ENCODE measurements around the gene LRRN4.

Gene LRRN4

DNA sequence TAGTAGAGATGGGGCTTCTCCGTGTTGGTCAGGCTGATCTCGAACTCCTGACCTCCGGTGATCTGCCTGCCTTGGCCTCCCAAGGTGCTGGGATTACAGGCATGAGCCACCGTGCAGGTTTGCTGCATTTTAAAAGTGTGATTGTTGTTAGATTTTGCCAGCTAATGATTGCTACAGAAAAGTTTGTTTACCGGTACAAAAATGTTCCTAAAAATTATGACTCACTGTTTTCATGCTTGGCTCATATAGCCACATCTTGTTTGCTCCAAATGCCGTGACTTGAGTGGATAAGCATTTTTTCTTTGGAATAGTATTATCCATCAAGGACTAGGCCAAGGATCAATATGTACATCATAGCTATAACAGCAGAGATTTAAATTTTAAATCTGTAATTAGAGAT lies 24.3 kb downstream of the LRRN4 start:
- Mint-ChIP-seq H3K4me3 (no peak overlapping the region), H3K27me3 (no peaks in the 10 kb centered on the region), H3K36me3 (ENCODE audit: low read depth) (peaks cover 62% of the 10 kb centered on the region), H3K4me1 (ENCODE audit: low read depth) (peaks cover 28% of the 10 kb centered on the region), H3K9me3 (peaks cover 2% of the 10 kb centered on the region), H3K27ac (no peak overlapping the region)

DNA sequence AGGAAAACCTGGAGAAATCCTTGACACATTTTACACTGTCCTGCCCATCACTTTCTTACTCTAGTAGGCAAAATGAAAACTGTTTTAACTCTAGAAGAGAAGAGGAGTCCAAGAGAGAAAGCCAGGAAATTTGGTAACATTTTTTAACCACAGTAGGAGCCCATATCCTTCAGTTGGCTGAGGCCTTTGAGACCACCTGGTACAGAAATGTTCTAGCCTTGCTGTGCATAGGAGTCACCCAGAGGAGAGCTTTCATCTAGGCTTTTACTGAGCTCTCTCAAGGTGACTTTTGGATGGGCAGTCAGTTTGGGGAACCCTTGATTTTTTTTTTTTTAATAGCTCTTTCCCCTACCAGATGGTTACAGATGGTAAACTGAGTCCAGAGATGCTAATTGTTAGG lies 25.0 kb downstream of the LRRN4 start:
- Mint-ChIP-seq H3K4me3 (no peak overlapping the region), H3K36me3 (ENCODE audit: low read depth) (peaks cover 62% of the 10 kb centered on the region), H3K27me3 (no peaks in the 10 kb centered on the region)

DNA sequence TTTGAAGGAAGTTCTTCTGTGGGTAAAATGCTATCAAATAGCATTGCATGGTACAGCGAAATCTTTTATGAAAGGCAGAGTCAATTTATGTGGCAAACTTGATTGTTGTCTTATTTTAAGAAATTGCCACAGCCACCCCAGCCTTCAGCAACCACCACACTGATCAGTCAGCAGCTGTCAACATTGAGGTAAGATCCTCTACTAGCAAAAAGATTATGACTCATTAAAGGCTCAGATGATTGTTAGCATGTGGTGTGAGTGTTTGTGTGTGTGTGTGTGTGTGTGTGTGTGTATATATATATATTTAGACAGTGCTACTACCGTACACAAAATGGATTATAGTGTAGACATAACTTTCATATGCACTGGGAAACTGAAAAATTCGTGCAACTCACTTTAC lies 27.8 kb downstream of the LRRN4 start:
- Mint-ChIP-seq H3K27ac (no peak overlapping the region), H3K9me3 (peaks cover 6% of the 10 kb centered on the region), H3K4me3 (no peak overlapping the region), H3K36me3 (ENCODE audit: low read depth) (peaks cover 66% of the 10 kb centered on the region), H3K27me3 (no peaks in the 10 kb centered on the region), H3K4me1 (ENCODE audit: low read depth) (peaks cover 28% of the 10 kb centered on the region)

More for the DNA sequence above, 25.0 kb downstream of the LRRN4 start:
- Mint-ChIP-seq H3K4me1 (ENCODE audit: low read depth) (peaks cover 28% of the 10 kb centered on the region), H3K9me3 (peaks cover 6% of the 10 kb centered on the region), H3K27ac (no peak overlapping the region)

DNA sequence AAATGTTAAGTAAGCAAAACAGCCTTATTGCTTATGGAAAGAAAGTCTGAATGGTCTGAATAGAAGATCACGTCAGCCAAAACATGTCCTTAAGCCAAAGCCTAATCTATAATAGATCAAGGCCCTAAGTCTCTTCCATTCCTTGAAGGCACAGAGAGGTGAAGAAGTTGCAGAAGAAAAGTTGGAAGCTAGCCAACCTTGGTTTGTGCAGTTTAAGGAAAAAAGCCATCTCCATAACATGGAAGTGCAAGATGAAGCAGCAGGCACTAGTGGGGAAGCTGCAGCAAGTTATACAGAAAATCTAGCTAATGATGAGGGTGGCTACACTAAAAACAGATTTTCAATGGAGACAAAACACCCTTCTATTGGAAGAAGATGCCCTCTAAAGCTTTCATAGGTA lies 29.1 kb downstream of the LRRN4 start:
- Mint-ChIP-seq H3K27ac (no peak overlapping the region), H3K9me3 (peaks cover 6% of the 10 kb centered on the region), H3K27me3 (no peaks in the 10 kb centered on the region), H3K4me3 (no peak overlapping the region), H3K4me1 (ENCODE audit: low read depth) (peaks cover 20% of the 10 kb centered on the region), H3K36me3 (ENCODE audit: low read depth) (peaks cover 70% of the 10 kb centered on the region)

GRCh38 chr20:6017880-6018279 lies 36.0 kb downstream of the LRRN4 start:
- Mint-ChIP-seq H3K36me3 (ENCODE audit: low read depth) (peaks cover 77% of the 10 kb centered on the region), H3K4me1 (ENCODE audit: low read depth) (peaks cover 20% of the 10 kb centered on the region), H3K27ac (no peak overlapping the region), H3K9me3 (no peaks in the 10 kb centered on the region), H3K27me3 (no peaks in the 10 kb centered on the region), H3K4me3 (no peak overlapping the region)

GRCh38 chr20:6017467-6017866 lies 36.4 kb downstream of the LRRN4 start:
- peaks cover 77% of the 10 kb centered on the region for H3K36me3 Mint-ChIP-seq (ENCODE audit: low read depth)
- H3K9me3 Mint-ChIP-seq: no peaks in the 10 kb centered on the region
- no peak overlapping the region for H3K4me3 Mint-ChIP-seq
- no peak overlapping the region for H3K27ac Mint-ChIP-seq
- H3K27me3 Mint-ChIP-seq: no peaks in the 10 kb centered on the region
- H3K4me1 Mint-ChIP-seq (ENCODE audit: low read depth): peaks cover 23% of the 10 kb centered on the region

DNA sequence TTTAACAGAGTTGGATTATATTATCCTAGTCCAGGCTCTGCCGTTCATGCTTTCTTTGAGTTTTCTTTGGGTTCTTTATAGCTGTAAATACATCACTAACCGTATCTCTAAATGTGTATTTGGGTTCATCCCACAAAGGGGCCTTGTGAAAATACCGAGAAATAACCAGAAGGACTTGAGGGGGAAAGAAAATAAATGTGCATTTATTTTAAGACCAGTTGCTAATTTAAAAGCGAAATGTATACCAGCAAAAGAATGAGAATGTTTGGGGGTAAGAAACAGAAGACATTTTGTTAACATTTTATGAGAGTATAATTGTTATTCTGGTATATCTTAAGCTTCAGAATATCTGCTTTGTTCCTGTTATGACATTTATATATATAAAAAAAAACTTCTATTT lies 38.9 kb downstream of the LRRN4 start:
- Mint-ChIP-seq H3K4me1 (ENCODE audit: low read depth) (peaks cover 29% of the 10 kb centered on the region), H3K27me3 (no peaks in the 10 kb centered on the region), H3K27ac (peak overlapping the region; percentile 1), H3K4me3 (no peak overlapping the region), H3K36me3 (ENCODE audit: low read depth) (peaks cover 77% of the 10 kb centered on the region), H3K9me3 (no peaks in the 10 kb centered on the region)

DNA sequence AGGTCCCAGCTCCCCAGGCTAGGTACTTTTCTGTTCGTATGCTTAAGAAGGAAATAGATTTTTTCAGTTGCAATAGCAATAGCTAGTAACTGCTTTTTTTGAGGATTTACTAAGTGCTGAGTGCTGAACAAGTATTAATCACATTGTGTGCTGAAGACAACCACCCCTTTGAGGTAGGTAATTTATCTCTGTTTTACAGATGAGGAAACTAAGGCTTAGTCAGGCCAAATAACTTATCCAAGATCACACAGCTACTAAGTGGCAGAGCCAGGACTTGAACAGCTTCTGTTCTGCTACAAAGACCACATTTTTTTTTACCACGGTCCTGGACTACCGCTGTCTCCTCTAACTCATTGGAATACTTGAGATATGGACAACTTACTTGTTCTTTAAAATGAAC lies 39.8 kb downstream of the LRRN4 start:
- Mint-ChIP-seq H3K9me3 (no peaks in the 10 kb centered on the region), H3K36me3 (ENCODE audit: low read depth) (peaks cover 78% of the 10 kb centered on the region), H3K4me1 (ENCODE audit: low read depth) (peaks cover 33% of the 10 kb centered on the region), H3K27ac (no peak overlapping the region), H3K27me3 (no peaks in the 10 kb centered on the region), H3K4me3 (no peak overlapping the region)

- Mint-ChIP-seq H3K27ac (no peak overlapping the region), H3K9me3 (no peaks in the 10 kb centered on the region), H3K4me3 (no peak overlapping the region), H3K4me1 (ENCODE audit: low read depth) (peaks cover 44% of the 10 kb centered on the region), H3K36me3 (ENCODE audit: low read depth) (peaks cover 67% of the 10 kb centered on the region), H3K27me3 (no peaks in the 10 kb centered on the region)
Observed at GRCh38 chr20:6012179-6012578, 41.7 kb downstream of the LRRN4 start.

DNA sequence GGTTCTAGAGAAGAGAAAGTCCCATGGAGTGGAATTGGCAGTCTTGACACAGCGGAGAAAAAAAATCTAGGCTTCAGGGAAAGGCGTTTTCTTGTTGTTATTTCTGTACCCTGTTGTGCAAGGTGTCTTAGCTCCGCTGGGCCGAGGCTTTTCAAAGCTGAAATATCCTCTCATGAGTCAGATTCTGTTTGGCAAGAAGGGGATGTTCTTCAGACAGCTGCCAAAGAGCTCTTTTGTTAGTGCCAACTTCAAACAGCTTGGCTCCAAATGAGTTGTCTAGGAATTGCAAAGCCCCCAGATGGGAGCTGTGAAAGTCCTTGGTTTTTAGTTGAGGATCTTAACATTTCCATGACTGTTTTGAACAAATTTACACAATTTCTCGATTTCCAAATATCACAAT lies 45.6 kb downstream of the LRRN4 start:
- Mint-ChIP-seq H3K4me3 (peak overlapping the region; percentile 97), H3K4me1 (ENCODE audit: low read depth) (peaks cover 40% of the 10 kb centered on the region), H3K27me3 (no peaks in the 10 kb centered on the region), H3K36me3 (ENCODE audit: low read depth) (peaks cover 33% of the 10 kb centered on the region), H3K27ac (no peak overlapping the region), H3K9me3 (no peaks in the 10 kb centered on the region)

DNA sequence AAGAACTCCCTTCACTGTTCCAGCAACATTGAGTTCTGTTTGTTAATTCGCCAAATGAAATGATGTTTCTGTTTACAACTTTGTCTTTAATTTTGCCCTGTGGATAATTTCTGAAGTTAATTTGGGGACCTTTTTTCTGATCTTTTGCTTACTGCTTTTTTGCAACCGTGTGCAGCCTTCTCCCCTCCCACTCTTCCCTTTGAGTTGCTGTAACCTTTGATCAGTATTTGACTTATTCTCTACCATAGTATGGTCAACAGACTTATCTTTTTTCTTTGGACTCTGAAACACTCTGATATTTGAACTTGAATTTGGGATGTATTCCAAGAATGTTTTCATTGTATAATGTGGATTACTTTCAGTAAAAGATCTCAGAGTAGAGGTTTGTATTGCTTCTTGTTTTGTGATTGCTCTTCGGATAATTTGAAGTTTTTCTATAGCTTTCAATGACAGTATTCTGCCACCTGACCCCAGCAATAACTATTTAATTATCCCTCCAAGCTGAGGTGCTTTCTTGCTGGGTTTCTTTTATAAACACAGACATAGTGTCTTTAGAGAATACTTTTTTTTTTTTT lies 46.2 kb downstream of the LRRN4 start:
- Mint-ChIP-seq H3K4me3 (peak overlapping the region; percentile 97), H3K36me3 (ENCODE audit: low read depth) (peaks cover 29% of the 10 kb centered on the region), H3K9me3 (no peaks in the 10 kb centered on the region), H3K27ac (peak overlapping the region; percentile 60), H3K4me1 (ENCODE audit: low read depth) (peaks cover 39% of the 10 kb centered on the region), H3K27me3 (no peaks in the 10 kb centered on the region)

GRCh38 chr20:6007094-6007528 lies 46.7 kb downstream of the LRRN4 start:
- Mint-ChIP-seq H3K36me3 (ENCODE audit: low read depth) (peaks cover 24% of the 10 kb centered on the region), H3K27ac (peak overlapping the region; percentile 94), H3K4me1 (ENCODE audit: low read depth) (peaks cover 34% of the 10 kb centered on the region), H3K9me3 (no peaks in the 10 kb centered on the region), H3K4me3 (peak overlapping the region; percentile 97), H3K27me3 (no peaks in the 10 kb centered on the region)

DNA sequence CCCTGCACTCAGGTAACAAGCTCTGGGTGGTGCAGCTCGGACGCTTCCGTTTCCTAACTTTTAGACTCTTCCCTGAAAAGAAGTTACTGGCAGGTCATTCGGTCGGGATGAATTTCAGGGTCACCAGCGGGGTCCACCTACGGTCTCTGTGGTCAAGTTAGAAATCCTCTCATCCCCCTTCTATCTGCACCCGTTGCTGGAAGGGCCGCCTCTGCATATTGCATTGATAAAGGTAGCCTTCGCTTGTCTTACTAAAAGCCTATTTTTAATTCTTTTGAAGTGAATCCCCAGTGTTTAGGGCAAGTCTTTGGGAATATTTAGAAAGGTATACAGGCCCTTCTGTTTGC lies 47.3 kb downstream of the LRRN4 start:
- Mint-ChIP-seq H3K9me3 (no peaks in the 10 kb centered on the region), H3K27ac (peak overlapping the region; percentile 94)

DNA sequence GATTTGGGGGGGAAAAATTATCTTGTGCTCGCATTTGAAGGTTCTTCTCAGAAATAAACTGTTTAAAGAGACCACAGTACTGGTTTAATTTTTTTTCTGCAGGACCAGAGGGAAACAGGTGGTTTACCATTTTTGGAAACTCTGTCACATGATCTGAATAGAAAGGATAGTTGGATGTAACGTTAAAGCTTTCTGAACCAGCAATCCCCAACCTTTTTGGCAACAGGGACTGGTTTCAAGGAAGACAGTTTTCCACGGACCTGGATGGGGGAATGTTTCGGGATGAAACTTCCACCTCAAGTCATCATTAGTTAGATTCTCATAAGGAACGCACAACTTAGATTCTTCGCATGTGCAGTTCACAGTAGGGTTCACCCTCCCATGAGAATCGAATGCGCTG lies 53.0 kb downstream of the LRRN4 start:
- Mint-ChIP-seq H3K36me3 (ENCODE audit: low read depth) (peaks cover 26% of the 10 kb centered on the region), H3K4me1 (ENCODE audit: low read depth) (peaks cover 24% of the 10 kb centered on the region), H3K27me3 (no peaks in the 10 kb centered on the region), H3K4me3 (no peak overlapping the region), H3K9me3 (no peaks in the 10 kb centered on the region), H3K27ac (no peak overlapping the region)

More for the DNA sequence above, 47.3 kb downstream of the LRRN4 start:
- Mint-ChIP-seq H3K36me3 (ENCODE audit: low read depth) (peaks cover 19% of the 10 kb centered on the region), H3K27me3 (no peaks in the 10 kb centered on the region), H3K4me3 (peak overlapping the region; percentile 97), H3K4me1 (ENCODE audit: low read depth) (peaks cover 31% of the 10 kb centered on the region)

- H3K36me3 Mint-ChIP-seq (ENCODE audit: low read depth): peaks cover 36% of the 10 kb centered on the region
- no peak overlapping the region for H3K27ac Mint-ChIP-seq
- no peaks in the 10 kb centered on the region for H3K9me3 Mint-ChIP-seq
- H3K4me3 Mint-ChIP-seq: no peak overlapping the region
- peaks cover 24% of the 10 kb centered on the region for H3K4me1 Mint-ChIP-seq (ENCODE audit: low read depth)
- H3K27me3 Mint-ChIP-seq: no peaks in the 10 kb centered on the region
Observed at GRCh38 chr20:5999783-6000182, 54.1 kb downstream of the LRRN4 start.

DNA sequence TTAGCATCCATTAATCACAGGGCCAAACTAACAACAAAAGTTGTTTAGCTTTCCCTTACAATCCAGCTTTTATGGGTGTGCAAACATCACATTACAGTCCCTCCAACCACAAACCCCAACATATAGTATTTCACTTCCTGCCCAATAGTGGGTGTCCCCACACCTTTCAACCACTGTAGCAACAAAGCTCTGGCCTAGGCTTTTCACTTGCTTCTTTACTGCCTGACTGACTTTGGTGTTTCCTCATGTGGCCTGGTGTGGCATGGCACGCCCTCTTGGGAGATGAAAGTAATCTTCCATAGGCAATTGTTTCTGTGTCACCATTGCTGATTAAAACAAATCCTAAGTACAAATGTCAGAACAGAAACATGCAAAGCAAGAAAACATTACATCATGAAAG lies 57.1 kb downstream of the LRRN4 start:
- Mint-ChIP-seq H3K36me3 (ENCODE audit: low read depth) (peaks cover 47% of the 10 kb centered on the region), H3K9me3 (no peaks in the 10 kb centered on the region), H3K27ac (peak overlapping the region; percentile 29), H3K4me3 (no peak overlapping the region), H3K4me1 (ENCODE audit: low read depth) (peaks cover 20% of the 10 kb centered on the region), H3K27me3 (no peaks in the 10 kb centered on the region)
